ENCODE data around the gene TMEM234.

DNA sequence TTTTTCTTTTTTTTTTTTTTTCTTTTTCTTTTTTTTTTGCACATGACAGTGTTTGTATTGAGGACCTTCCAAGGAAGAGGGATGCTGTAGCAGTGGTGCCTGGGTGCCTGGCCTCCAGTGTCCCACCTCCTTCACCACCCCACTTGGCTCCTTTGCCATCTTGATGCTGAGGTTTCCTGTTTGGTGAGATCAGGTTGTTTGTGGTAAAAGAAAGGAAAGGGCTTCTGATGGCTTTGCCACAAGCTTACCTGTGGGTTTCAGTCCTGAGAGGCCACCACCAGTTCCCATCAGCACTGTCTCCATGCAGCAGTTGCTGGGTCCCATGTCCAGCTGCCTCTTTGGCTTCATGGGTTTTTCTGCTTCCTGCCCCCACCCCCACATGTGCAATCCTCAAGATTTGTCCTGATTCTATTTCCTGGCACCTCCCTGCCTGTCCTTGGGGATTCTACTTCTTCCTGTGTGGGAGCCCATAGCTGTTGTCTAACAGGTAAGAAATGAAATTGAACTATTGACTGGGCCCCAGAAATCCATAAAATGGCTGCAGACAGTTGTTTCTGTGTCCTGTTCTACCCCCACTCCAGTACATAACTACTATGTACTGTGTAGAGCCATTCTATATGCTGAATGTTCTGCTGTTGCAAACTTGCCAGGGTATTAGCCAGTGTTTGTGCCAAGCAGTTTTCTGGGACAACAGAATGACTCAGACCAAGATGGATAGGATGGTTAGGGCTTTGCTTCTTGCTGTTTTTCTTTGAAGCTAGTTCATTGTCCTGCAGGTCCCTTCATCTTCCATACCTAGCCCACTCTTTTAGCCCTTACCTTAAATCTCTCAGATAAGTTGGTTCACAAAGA is 26.0 kb downstream of the TMEM234 start:
- TF ChIP-seq, protein P1, sequence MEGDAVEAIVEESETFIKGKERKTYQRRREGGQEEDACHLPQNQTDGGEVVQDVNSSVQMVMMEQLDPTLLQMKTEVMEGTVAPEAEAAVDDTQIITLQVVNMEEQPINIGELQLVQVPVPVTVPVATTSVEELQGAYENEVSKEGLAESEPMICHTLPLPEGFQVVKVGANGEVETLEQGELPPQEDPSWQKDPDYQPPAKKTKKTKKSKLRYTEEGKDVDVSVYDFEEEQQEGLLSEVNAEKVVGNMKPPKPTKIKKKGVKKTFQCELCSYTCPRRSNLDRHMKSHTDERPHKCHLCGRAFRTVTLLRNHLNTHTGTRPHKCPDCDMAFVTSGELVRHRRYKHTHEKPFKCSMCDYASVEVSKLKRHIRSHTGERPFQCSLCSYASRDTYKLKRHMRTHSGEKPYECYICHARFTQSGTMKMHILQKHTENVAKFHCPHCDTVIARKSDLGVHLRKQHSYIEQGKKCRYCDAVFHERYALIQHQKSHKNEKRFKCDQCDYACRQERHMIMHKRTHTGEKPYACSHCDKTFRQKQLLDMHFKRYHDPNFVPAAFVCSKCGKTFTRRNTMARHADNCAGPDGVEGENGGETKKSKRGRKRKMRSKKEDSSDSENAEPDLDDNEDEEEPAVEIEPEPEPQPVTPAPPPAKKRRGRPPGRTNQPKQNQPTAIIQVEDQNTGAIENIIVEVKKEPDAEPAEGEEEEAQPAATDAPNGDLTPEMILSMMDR (conservative IDR thresholded peaks at IDR 0.05 in 1 of 2, IDR thresholded peaks at IDR 0.05 in 1 of 2; ENCODE audit: extremely low read depth in 1 of 2, insufficient read depth in 1 of 2, low read depth in 1 of 2, low read length in 2 of 2): no peak
- no peak for TF ChIP-seq EZH2 (IDR thresholded peaks at IDR 0.05; ENCODE audit: borderline replicate concordance, low read length)

All from mammary epithelial cell (primary cell).